Posterior vena cava (tissue), 2 donors: Measurements from ENCODE around the gene PARP9. TPM values are rescaled to one million over a fixed set of nuclear protein-coding genes. Genes with fewer than 3 reads are reported as not detected.
A peak's percentile ranks its signal among the peaks of the same experiment; 100 is the strongest.
"Not testable (repeated sequence)": the region's sequence is repeated elsewhere in the genome, so short reads cannot be mapped to it uniquely, and the experiment has no call there.

ENCODE experiments used
- DNase-seq: peaks from one replicate; pipeline ENCODE4 v3.0.0-alpha.2; 2020; ENCODE audit warnings: low spot score
- intact Hi-C, 2 donors: fragments of 100-400 bp; cut with DNase I; formaldehyde crosslinking; loops; one replicate each; pipeline versions ENCODE4 v1.14.1 to v1.14.2; 2022 to 2023
- total RNA-seq, 2 donors: library from RNA; stranded (reverse); fragmentation: NEBNext Ultra II Directional; extraction: Animal tissue kit (Norgen Biotek cat#: 25700); gene quantifications; one replicate each; pipeline ENCODE4 v1.2.1, GENCODE V29; 2021
- donor health status: DM: yes; HTN: yes; CAD: no.
- donor health status: DM: yes; HTN: yes; CAD: no.

PARP9 gene
- total RNA-seq, 2 donors from 2014 or later = 29.8 to 31.9 TPM

DNA sequence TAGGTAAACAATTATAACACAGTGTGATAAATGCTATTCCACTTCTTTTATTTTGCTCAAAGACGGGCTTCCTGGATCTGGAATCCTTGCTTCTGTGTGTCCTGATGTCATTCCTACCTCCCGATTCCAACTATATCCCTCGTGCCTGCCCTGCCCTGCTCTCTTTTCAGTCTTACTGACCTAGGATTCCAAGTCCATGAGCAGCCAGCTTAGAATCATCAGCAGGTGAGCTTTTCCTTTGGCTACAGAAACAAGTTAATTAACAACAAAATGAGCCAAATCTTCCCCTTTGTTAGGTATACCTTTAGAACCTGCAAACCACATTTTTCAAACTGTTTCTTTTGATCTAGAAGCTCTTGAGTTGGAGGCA lies 27.5 kb downstream of the PARP9 start:
- intact Hi-C loops = no loop called here

DNA sequence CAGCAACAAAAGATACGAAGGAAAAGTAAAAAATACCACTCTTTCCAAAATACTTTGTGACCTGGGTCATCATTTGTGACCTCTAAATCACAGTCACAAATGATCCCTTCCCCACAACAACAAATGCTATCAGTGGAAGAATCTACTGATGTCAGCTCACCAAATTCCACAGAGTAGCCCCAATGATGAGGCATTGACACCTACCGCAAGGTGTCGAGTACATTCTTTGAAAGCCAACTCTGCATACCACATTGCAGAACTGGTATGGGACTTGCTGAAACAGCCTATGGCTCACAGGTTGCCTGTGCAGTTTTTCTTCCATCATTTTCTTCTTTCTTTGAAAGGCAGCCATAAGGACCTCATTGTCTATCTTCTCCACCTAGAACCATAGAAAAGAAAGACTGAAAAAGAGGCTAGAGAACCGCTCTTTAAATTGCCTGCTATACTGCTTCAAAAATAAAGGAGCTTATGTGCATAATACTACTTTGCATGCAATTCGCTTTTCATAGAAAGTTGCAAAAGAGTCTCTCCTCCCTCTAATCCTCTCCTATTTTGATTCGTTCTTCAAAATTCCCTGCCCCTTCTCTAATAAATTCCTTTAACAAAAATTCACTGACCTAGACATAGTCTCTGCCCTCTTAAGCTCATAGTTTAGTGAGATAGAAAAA lies 28.0 kb downstream of the PARP9 start:
- intact Hi-C loops = no loop called here
- no peak for DNase-seq

More for the DNA sequence above, 27.5 kb downstream of the PARP9 start:
- DNase-seq = no peak

DNA sequence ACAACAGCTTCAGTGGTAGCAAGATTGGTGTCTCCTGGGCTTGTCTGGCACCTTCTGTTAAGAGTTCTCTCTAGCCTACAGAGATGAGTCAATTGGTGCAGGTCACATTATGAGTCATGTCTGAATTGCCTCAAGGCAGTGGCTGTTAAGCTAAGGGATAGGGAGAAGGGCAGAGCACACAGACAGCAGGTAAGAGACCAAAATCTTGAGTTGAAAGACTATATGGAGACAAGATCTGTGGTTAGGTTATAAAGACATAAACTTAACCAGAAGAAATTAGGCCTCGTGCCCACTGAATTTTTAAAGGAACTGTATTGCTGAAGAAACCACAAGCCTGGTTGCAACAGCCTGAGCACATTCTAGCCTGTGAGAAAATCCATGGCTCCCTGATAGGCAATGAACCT lies 30.2 kb downstream of the PARP9 start:
- intact Hi-C loops = no loop called here
- DNase-seq = no peak

DNA sequence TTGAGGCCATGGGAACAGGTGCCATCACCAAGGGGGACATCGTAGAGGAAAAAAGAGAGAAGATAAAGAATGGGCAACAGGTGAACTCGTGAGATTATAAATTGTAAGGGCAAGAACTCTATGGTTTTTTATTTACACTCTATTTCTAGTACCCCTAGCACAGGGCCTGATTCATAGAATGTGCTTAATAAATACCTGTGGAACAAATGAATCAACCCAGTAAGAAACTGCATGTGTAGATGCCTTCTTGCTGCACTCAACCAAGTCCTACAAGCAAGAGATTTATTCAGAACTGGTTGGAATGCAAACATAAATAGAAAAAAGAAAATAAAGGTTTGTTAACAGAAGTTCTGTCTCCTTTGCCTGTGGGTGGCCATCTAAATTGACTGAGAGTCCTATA lies 30.6 kb downstream of the PARP9 start:
- intact Hi-C loops = no loop called here
- DNase-seq = no peak

DNA sequence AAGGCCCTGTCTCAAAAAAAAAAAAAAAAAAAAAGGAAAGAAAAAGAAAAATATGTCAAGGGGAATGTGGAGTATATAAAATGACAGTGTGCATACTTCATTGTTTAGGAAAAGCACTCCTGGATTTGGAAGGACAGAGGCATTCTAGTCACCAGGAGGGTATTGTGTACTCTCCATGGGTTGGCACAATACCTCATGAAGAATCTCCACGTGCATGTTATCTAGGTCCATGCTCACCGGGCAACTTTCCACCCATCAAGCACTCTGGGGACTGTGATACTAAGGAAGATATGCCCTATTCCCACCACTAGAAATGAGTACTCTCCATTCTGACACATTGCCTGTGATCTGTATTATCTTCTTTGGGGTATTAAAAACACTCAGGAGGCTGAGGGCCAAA lies 33.9 kb downstream of the PARP9 start:
- intact Hi-C loops = no loop called here
- no peak for DNase-seq

DNA sequence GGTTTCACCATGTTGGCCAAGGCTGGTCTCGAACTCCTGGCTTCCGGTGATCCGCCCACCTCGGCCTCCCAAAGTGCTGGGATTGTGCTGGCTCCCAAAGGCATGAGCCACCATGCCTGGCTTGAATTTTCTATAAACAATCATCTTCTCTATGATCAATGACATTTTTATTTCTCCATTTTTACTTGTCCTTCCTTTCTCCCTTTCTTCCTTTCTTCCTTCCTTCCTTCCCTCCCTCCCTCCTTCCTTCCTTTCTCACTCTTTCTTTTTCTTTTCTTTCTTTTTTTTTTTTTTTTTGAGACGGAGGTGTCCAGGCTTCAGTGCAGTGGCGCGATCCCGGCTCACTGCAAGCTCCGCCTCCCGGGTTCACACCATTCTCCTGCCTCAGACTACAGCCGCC lies 40.8 kb downstream of the PARP9 start:
- no peak for DNase-seq
- intact Hi-C loops = no loop called here

DNA sequence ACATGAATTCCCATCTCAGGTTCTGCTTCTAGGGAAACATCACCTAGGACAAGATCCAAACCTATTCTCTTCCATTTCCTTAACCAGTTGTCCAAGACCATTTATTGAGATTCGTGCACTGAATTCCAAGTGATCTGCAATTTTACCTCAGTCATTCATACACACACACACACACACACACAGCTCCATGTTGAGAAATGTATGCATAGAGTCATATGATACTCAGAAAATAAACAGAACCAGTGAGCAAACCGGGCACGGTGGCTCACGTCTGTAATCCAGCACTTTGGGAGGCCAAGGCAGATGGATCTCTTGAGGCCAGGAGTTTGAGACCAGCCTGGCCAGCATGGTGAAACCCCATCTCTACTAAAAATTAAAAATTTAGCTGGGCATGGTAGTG lies 43.2 kb downstream of the PARP9 start:
- DNase-seq = no peak
- intact Hi-C loops = loop anchor here in 1 of 2 donors (1.0 kb wide), 1 partner anchor 16 kb away; no protein-coding TSS in a partner anchor

DNA sequence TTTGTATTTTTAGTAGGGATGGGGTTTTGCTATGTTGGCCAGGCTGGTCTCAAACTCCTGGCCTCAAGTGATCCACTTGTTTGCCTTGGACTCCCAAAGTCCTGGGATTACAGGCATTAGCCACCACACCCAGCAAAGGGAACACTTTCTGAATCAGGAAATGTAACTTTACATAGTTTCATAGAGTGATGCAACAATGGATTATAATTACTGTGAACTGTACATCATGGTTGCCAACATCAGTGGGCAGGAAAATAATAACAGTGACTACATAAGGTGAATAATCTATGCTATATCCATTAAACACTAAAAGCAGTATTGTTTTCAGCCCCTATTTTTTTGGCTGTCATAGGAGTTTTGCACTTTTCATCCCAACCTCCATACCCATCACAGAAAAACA lies 44.4 kb downstream of the PARP9 start:
- no peak for DNase-seq
- intact Hi-C loops = no loop called here

DNA sequence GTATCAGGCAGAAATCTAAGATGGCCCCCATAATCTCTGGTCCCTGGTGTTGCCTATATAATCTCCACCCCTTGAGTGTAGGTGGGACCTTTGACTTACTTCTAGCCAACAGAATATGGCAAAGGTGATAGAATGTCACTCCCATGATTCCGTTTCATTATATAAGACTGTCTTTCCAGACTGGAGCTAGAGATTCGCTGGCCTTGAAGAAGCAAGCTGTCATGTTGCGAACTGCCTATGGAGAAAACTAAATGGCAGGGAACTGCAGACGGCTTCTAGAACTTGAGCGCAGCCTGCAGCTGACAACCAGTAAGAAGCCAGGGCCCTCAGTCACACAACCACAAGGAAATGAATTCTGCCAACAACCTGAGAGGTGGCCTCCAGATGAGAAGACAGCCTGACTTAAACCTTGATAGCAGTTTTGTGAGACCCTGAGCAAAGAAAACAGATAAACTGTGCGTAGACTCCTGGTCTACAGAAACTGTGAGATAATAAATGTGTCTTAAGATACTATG lies 47.2 kb downstream of the PARP9 start:
- DNase-seq = no peak
- intact Hi-C loops = no loop called here

DNA sequence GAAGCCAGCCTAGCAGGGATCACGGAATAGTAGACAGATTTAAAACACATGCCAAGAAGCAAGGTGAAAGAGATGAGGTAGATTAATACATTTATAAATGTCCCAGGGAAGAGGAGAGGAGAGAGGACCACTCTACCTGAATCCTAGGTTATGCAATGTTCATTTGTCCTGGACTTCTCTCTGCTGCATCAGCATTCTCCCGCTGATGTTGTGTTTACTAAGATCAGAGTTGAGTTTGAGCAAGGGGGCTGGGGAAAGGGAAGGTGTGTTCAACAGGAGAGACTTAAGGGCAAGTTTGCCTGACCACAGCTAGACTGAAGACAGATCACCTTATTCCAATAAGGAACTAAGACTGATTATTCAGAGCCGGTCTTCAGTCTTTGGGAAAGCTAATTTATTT lies 48.2 kb downstream of the PARP9 start:
- no peak for DNase-seq
- intact Hi-C loops = no loop called here

DNA sequence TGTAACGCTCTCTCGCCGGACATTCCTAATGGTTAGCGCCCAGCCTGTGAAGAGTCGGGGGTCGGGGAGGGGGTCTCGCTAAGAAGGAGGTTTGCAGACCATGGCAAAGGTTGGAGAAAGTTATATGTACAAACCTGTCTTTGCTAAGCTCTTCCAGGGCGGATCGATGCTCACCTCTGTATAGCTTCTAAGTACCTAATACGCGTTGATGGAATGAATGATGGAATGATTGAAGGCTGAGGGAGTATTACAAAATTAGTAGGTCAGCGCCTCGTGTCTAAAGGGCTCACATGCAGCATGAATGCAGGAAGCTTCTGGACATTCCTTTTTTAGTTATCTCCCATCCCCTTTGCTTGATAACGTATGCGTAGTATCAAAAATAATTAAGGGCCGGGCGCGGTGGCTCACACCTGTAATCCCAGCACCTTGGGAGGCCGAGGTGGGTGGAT lies 49.1 kb downstream of the PARP9 start:
- no peak for DNase-seq
- intact Hi-C loops = no loop called here

DNA sequence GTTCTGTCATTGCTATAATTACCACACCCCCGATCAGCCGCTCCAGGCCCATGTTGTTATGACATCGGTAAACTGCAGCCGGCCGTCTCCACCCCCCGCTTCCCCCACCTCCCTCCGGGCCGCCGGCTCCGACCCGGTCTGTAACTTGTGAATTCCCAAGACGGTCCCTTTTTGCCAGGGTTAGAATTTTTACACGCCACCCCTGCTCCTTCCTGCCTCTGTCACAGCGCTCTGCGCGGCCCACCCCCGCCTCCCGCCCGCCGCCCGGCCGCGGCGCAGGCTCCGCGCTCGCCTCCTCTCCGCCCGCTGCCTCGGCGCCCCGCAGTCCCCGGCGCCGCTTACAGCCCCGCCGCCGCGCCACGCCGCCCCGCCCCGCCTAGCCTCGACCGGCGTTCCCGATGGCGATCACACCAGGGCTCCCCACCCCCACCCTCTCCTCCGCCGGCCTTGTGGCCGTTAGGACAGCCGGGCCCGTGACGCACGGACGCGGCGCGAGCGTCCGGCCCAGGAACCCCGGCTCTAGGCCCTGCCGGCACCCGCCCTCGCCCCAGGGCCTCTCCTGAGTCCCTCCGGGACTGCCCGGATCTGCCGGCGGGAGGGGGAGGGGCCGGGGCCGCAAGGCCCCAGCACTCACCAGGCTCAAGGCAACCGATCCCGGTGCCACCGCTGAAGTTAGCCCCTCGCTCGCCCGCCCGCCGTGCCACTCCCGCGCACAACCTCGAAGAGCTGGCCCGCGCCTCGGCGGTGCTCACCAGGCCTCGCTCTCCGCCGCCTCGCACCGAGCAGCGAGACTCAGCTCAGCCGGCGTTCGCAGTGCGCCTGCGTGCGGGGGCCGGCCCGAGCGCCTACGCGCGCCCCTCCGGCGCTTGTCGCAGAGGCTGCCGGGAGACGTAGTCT lies 49.7 kb downstream of the PARP9 start, which contains the start of gene KPNA1:
Gene KPNA1, minus strand, starts transcription at position 817 of the 897 bp plus-strand sequence. CDS start 18,374 bp downstream, outside the sequence.
- intact Hi-C loops = no loop called here
- DNase-seq = peak; percentile 95

DNA sequence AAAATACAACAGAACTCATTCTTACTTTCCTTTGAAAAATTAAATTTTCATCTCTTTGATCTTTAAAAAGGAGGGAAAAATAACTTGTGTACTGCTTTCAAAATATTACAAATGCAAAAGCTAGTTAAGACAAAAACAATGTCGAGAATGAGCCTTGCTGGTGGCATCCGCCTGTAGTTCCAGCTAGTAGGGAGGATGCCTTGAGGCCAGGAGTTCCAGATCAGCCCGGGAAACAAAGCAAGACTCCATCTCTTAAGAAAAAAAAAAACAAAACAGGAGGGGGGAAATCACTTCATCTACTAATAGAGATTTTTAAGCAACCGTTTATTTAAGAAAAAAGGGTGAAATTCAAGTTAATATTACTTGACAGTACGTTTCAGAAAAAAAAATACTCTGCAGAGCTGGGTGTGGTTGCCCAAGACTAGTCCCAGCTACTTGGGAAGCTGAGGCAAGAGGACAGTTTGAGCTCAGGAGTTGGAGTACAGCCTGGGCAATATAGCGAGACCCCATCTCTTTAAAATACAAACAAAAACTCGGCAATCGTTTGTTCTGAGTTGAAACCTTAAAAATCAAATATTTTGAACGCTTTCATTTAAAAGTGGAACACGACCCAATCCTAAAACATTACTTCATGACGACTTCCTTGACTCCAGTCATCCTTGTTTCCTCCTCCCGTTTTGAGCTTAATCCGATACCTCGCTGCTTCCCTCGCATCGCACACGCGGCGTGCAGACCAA lies 50.5 kb downstream of the PARP9 start:
- no peak for DNase-seq
- intact Hi-C loops = no loop called here

DNA sequence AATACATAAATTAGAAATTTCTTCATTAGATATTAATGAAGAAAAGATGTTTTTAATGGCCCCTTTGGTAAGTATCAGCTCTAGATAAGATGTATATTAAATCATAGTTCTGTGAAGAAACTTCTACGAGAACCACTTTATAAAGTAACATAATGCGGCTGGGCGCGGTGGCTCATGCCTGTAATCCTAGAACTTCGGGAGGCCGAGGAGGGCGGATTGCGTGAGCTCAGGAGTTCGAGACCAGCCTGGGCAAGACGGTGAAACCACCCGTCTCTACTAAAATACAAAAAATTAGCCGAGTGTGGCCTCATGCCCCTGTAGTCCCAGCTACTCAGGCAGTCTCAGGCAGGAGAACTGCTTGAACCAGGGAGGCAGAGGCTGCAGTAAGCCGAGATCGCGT lies 51.8 kb downstream of the PARP9 start:
- intact Hi-C loops = no loop called here
- no peak for DNase-seq

DNA sequence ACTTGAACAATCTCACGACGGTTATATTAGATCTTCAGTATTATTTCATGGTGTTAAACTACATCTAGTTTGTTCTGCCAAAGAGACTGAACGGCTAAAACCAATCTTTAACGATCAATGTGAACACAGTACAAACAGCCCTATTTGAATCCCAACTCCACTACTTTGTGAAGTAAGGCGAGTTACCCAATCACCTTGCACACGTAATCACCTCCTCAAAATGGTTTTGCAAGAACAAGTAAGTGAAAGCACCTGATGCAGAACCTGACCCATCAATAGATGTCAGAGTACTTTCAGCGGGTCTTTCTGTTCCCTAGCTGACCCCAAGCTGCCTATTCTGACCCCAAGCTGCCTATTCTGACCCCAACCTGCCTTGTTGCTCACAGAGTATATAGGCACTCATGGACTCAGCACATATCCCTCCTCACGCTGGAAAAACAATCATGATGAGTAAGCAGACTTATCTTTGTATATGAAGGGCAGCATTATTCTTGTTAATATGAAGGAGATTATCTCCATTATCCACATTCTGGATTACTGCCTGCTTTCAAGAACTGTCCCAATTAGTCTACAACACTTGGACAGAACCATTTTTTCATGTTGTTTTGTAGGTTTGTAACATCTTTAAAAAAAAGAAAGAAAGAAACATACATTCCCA lies 53.1 kb downstream of the PARP9 start:
- intact Hi-C loops = no loop called here

DNA sequence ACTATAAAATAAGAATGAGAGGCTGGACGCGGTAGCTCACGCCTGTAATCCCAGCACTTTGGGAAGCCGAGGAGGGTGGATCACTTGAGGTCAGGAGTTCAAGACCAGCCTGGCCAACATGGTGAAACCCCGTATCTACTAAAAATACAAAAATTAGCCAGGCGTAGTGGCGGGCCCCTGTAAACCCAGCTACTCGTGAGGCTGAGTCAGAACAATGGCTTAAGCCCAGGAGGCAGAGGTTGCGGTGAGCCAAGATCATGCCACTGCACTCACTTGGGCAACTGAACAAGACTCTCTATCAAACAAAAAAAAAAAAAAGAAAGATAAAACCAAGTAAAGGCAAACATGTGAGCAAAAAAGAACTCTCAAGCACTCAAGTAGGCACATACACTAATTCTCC lies 55.2 kb downstream of the PARP9 start:
- DNase-seq = not testable (repeated sequence)

More for the DNA sequence above, 53.1 kb downstream of the PARP9 start:
- no peak for DNase-seq

DNA sequence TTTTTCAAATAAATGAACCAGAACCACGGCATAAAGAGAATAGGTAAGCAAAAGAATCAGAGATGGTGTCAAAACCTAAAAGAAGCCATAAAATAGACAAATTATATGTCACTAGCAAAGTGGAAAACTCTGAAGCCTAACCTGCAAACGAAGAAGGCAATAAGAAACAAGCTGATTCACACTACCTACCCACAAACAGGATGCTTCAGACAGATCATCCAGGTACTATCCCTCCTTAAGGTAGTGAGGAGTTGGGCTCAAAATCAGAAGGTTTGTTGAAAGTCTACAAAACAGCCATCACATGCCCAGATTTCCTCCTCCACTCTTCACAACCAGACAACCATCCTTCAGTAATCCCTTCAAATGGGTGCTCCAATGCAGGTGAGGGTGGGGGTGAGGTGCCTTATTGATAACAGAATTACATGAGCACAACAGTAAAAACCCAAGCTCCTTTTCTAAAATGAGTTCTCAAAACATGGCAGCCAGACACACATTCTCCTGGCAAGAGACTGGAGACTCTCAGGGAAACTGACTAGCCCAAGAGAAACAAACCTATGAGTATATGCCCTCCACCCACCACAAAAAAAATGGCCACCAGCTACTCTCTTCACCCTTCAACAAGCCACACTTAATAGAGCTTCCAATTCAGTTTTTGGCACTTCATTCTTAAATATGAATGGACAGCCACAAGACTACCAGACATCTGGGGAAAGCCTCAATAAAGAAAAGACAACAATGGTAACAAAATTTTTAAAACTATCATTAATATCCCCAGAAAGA lies 55.8 kb downstream of the PARP9 start:
- intact Hi-C loops = no loop called here
- DNase-seq = no peak

More for the DNA sequence above, 55.2 kb downstream of the PARP9 start:
- intact Hi-C loops = not testable (repeated sequence)

DNA sequence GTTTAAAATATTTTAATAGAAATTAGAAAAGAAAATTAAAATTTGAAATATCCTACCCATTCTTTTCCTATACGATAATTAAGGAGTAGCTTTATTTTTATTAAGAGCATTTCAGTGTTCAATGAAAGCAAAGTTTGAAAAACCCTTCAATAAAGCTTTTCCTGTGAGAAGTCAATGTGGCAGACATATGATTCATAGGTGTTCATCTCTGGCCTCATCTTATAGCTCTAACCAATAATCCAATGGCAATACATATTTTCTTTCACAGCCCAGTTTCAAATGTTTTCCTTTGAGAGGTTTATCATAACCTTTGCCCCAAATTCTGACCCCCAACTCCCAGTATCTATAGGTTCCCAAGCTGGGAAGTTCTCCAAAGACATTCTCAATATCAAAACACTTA lies 57.6 kb downstream of the PARP9 start:
- DNase-seq = no peak
- intact Hi-C loops = no loop called here
